ENCODE measurements around the gene MED9. TPM values are rescaled to one million over a fixed set of nuclear protein-coding genes. Genes with fewer than 3 reads are reported as not detected.
A peak's percentile ranks its signal among the peaks of the same experiment; 100 is the strongest.
"Not testable (repeated sequence)": the region's sequence is repeated elsewhere in the genome, so short reads cannot be mapped to it uniquely, and the experiment has no call there.

The MED9 gene
- total RNA-seq (2014; rRNA removed) (21.9 and 28.3 TPM in 2 replicates), Bru-seq, nascent RNA (percentile 83 among the genes with signal in this experiment), BruChase-seq, experiment 1, labeled RNA remaining after a 6-hour chase (percentile 64 among the genes with signal in this experiment), BruChase-seq, experiment 2, labeled RNA remaining after a 2-hour chase (percentile 78 among the genes with signal in this experiment)
- long read RNA-seq, transcript MED9-201 (2 exons, 2,228 nt) = major isoform, 12 of 35 reads
- long read RNA-seq, partial matches to known transcripts = 1 of 35 reads
- long read RNA-seq, other reads (novel, unspliced or antisense) = 19 of 35 reads

- peaks cover 21% of the 10 kb centered on the region for H3K4me1 ChIP-seq (ENCODE audit: insufficient read depth, low read length)
- ATAC-seq (peak; percentile 85), DNase-seq (peak; percentile 97)
- H3K36me3 ChIP-seq (ENCODE audit: low read depth, low read length) = peaks cover 10% of the 10 kb centered on the region; the same call in 1 of the 2 replicates
- TF ChIP-seq EZH2 (IDR thresholded peaks at IDR 0.05; ENCODE audit: low read length, unreplicated experiment) (no peak), CTCF (conservative IDR thresholded peaks at IDR 0.05; ENCODE audit: low read depth, low read length) (no peak), EZH2phosphoT487 (IDR thresholded peaks at IDR 0.05; ENCODE audit: borderline replicate concordance, low read length) (no peak)
- peak within 1 kb of the TSS; percentile 72 for H3K27ac ChIP-seq (ENCODE audit: low read length)
- H3K9me2 ChIP-seq (replicated peaks; ENCODE audit: low read length) = no peaks in the 10 kb centered on the region
- BruUV-seq (replicated peaks) = TSS peak; percentile 65
- intact Hi-C loops (cut with micrococcal nuclease) = no loop called here
- H3K79me2 ChIP-seq (ENCODE audit: low read length) = peaks cover 52% of the 10 kb centered on the region
- peak within 1 kb of the TSS; percentile 94 for H3K4me3 ChIP-seq (ENCODE audit: low read length)
- peaks cover 10% of the 10 kb centered on the region; the same call in 1 of the 2 replicates for H4K20me1 ChIP-seq (ENCODE audit: low read length)
- H3K9me3 ChIP-seq (ENCODE audit: low read length) = no peaks in the 10 kb centered on the region
- no peaks in the 10 kb centered on the region for H3F3A ChIP-seq (ENCODE audit: low read length, unreplicated experiment)
- peak within 1 kb of the TSS; percentile 94 for H3K4me2 ChIP-seq (ENCODE audit: low read length)
- H2AFZ ChIP-seq (ENCODE audit: low read length) = peak within 1 kb of the TSS; percentile 82
- POLR2A ChIA-PET (ENCODE audit: unreplicated experiment) = no interaction called here
- CTCF ChIA-PET = no interaction called here
- H3K9ac ChIP-seq (ENCODE audit: low read length) = peak within 1 kb of the TSS; percentile 98
- H3K27me3 ChIP-seq (ENCODE audit: low read length) = peaks cover 5% of the 10 kb centered on the region; the same call in 1 of the 2 replicates
Observed at GRCh38 chr17:17476865-17477467, at the start of gene MED9. TSS of gene MED9 (plus strand) at chr17:17477000. CDS start at chr17:17477042, 42 bp downstream.

- H3K4me1 ChIP-seq (ENCODE audit: insufficient read depth, low read length) = no peaks in the 10 kb centered on the region
- no peak overlapping the region for H2AFZ ChIP-seq (ENCODE audit: low read length)
- no peak for DNase-seq
- no peaks in the 10 kb centered on the region for H3K27me3 ChIP-seq (ENCODE audit: low read length)
- no peak for TF ChIP-seq EZH2 (IDR thresholded peaks at IDR 0.05; ENCODE audit: low read length, unreplicated experiment)
- TF ChIP-seq EZH2phosphoT487 (IDR thresholded peaks at IDR 0.05; ENCODE audit: borderline replicate concordance, low read length) = no peak
- no peak for TF ChIP-seq CTCF (conservative IDR thresholded peaks at IDR 0.05; ENCODE audit: low read depth, low read length)
- no peak overlapping the region for H3K4me2 ChIP-seq (ENCODE audit: low read length)
- no peak overlapping the region for H3K9ac ChIP-seq (ENCODE audit: low read length)
- BruUV-seq (replicated peaks) = no TSS peak
- intact Hi-C loops (cut with micrococcal nuclease) = no loop called here
- ChIA-PET CTCF (no interaction called here), POLR2A (ENCODE audit: unreplicated experiment) (no interaction called here)
- H3K36me3 ChIP-seq (ENCODE audit: low read depth, low read length) = no peaks in the 10 kb centered on the region
- no peak overlapping the region for H3K4me3 ChIP-seq (ENCODE audit: low read length)
- H4K20me1 ChIP-seq (ENCODE audit: low read length) = no peaks in the 10 kb centered on the region
- no peaks in the 10 kb centered on the region for H3F3A ChIP-seq (ENCODE audit: low read length, unreplicated experiment)
- H3K79me2 ChIP-seq (ENCODE audit: low read length) = no peaks in the 10 kb centered on the region
- peaks cover 6% of the 10 kb centered on the region; the same call in 1 of the 2 replicates for H3K9me3 ChIP-seq (ENCODE audit: low read length)
- no peak for ATAC-seq
- no peaks in the 10 kb centered on the region for H3K9me2 ChIP-seq (replicated peaks; ENCODE audit: low read length)
- H3K27ac ChIP-seq (ENCODE audit: low read length) = no peak overlapping the region
Observed at GRCh38 chr17:17429222-17429621, 47.6 kb upstream of the MED9 start.

- intact Hi-C loops (cut with micrococcal nuclease); BruUV-seq (replicated peaks); H3K27ac ChIP-seq (ENCODE audit: low read length); H3K4me2 ChIP-seq (ENCODE audit: low read length); H2AFZ ChIP-seq (ENCODE audit: low read length); H3F3A ChIP-seq (ENCODE audit: low read length, unreplicated experiment); H4K20me1 ChIP-seq (ENCODE audit: low read length); H3K79me2 ChIP-seq (ENCODE audit: low read length); H3K9me3 ChIP-seq (ENCODE audit: low read length); H3K36me3 ChIP-seq (ENCODE audit: low read depth, low read length); H3K9ac ChIP-seq (ENCODE audit: low read length); H3K4me3 ChIP-seq (ENCODE audit: low read length); H3K27me3 ChIP-seq (ENCODE audit: low read length); ATAC-seq; CTCF ChIA-PET; POLR2A ChIA-PET (ENCODE audit: unreplicated experiment); DNase-seq; H3K9me2 ChIP-seq (replicated peaks; ENCODE audit: low read length): not testable (repeated sequence)
- peaks cover 14% of the 10 kb centered on the region for H3K4me1 ChIP-seq (ENCODE audit: insufficient read depth, low read length)
Observed at GRCh38 chr17:17430924-17431323, 45.9 kb upstream of the MED9 start.

Measured in PC-3 (cell line).